HG03025 (cell line): ENCODE data around the gene DLG3.
A peak's percentile ranks its signal among the peaks of the same experiment; 100 is the strongest.
"Not testable (repeated sequence)": the region's sequence is repeated elsewhere in the genome, so short reads cannot be mapped to it uniquely, and the experiment has no call there.

ENCODE experiments used
- ATAC-seq: cut with Tn5 transposase; IDR thresholded peaks from one replicate; pipeline ENCODE4 v1.9.1; 2021; ENCODE audit warnings: mild to moderate bottlenecking, moderate library complexity; ENCODE audit not compliant: unreplicated experiment, low FRiP score

Gene DLG3

DNA sequence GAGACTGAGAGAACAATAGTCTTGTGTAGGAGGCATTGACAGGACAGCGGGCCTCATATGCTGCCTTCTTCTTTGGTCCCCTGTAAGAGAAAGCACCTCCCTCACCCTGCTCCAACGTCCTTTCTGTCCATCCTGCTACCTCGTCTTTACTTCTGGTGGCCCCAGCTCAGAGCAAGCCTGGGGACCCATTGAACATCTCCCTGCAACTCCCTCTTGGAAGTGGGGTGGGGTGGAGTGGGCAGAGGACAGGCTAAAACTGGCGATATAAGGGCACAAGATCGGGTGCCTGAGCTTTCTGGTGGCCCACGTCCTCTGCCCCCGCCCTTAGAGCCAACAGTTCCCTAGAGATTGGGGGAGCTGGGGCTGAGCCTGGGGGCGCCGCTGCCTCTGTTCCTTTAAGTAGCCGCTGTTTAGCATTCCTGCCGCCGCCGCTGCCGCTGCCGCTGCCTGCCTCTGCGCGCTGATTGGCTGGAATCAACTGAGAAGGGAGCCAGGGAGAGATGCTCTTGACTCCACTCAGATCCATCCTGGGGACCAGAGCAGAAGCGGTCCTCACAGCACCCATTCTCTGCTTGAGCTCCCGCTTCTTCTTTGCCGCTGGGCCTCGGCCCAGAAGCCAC is at the start of gene DLG3:
Gene DLG3, plus strand, starts transcription at position 510 of the 620 bp plus-strand sequence. CDS start 367 bp downstream, outside the sequence.
- no peak for ATAC-seq

DNA sequence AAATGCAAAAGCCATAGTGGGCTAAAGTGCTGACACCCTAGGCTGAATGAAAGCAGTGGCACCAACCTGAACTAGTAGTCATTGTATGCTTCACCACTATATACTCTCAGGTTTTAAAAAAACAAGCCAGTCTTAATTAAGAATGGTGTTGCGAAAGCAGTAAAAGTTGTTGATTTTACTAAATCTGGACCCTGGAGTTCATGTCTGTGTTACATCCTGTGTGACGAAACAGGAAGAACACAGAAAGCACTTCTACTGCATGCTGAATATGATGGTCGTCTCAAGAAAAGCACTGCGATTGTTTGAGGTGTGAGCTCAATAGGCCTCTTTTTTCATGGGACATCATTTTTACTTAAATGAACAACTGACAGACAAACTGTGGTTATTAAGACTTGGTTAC is 45.7 kb upstream of the DLG3 start:
- no peak for ATAC-seq

DNA sequence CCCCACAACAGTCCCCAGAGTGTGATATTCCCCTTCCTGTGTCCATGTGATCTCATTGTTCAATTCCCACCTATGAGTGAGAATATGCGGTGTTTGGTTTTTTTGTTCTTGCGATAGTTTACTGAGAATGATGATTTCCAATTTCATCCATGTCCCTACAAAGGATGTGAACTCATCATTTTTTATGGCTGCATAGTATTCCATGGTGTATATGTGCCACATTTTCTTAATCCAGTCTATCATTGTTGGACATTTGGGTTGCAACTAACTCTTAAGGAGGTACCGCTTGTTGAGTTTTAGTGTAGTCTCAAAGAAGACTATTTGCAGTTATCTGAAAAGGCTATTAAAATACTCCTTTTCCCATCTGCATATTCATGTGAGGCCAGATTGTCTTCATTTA is 44.5 kb upstream of the DLG3 start:
- not testable (repeated sequence) for ATAC-seq

GRCh38 chrX:70402721-70403120 is 41.9 kb upstream of the DLG3 start:
- no peak for ATAC-seq

- no peak for ATAC-seq
These were observed 39.6 kb upstream of the DLG3 start for GRCh38 chrX:70405003-70405402.

GRCh38 chrX:70410921-70411320 is 33.7 kb upstream of the DLG3 start:
- no peak for ATAC-seq

DNA sequence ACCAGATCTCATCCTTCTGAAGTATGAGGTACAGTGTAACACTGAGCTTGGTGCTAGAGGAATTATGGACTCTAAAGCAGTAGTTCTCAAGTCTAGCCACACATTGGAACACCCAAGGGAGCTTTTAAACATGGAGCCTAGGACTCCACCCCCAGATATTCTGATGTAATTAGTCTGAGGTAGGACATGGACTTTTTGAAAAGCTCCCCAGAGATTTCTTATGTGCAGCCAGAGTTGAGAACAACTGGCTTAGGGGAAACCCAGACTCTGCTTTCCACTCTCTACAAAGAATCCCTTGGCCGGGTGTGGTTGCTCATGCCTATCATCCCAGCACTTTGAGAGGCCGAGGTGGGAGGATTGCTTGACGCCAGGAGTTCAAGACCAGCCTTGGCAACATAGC is 33.2 kb upstream of the DLG3 start:
- no peak for ATAC-seq

DNA sequence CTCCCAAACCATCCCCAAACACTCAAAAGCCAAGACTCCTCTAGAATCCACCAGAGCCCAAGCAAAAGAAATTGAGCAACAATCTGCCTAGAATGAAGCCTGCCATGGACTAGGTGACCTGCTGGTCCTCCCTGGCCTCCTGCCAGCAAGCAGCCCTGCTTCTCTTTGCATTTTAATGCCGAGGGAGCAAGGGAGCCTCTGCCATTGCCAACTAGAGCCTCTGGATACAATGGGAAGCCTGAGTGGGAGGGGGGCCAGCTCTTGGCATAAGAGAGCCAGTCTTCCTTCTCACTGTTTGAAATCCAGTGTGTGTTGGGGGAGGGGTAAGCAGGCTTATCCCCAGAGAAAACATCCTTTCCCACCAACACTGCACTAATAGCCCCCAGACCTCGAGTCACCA is 23.0 kb upstream of the DLG3 start:
- ATAC-seq: no peak

DNA sequence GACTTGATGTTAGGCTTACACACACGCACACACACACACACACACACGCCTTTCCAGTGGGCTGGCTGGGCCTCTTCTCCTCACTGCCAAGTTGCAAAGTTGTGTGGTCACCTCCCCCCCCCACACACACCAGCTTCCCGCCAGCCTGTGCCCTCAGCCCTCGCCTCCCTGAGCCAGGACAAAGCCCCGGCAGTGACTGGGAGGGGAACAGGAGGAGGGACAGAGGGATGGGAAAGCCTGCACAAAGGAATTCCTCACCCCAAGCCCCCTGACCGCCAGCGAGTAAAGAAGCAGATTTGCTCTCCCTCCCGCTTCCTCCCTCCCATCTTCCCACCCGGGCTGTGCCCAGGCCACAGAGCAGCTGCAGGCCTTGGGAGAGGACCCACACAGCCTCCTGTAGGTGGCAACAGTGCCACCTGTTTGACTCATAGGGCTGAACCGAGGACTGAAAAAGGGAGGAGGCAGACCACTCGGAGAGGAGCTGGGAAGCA is 21.7 kb upstream of the DLG3 start, which contains the start of gene GDPD2:
Gene GDPD2, plus strand, starts transcription at position 464 of the 491 bp plus-strand sequence. CDS start 1,671 bp downstream, outside the sequence.
- no peak for ATAC-seq

- no peak for ATAC-seq
These were observed 20.5 kb upstream of the DLG3 start for GRCh38 chrX:70423936-70424675.

DNA sequence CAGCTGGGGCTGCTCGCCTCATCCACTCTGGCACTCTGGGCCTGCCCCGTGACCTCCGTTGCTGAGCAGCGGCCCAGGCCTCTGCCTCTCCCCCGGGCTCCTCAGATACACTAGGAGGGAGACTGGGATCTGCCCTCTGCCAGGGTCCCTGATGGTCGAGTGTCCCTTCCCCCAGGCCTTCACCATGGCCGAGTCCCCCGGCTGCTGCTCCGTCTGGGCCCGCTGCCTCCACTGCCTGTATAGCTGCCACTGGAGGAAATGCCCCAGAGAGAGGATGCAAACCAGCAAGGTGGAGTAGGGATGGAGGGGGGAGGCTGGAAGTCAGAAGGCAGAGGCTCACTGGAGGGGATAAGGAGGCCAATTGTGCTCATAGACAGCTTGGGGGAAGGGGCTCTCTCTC is 19.8 kb upstream of the DLG3 start:
- no peak for ATAC-seq

DNA sequence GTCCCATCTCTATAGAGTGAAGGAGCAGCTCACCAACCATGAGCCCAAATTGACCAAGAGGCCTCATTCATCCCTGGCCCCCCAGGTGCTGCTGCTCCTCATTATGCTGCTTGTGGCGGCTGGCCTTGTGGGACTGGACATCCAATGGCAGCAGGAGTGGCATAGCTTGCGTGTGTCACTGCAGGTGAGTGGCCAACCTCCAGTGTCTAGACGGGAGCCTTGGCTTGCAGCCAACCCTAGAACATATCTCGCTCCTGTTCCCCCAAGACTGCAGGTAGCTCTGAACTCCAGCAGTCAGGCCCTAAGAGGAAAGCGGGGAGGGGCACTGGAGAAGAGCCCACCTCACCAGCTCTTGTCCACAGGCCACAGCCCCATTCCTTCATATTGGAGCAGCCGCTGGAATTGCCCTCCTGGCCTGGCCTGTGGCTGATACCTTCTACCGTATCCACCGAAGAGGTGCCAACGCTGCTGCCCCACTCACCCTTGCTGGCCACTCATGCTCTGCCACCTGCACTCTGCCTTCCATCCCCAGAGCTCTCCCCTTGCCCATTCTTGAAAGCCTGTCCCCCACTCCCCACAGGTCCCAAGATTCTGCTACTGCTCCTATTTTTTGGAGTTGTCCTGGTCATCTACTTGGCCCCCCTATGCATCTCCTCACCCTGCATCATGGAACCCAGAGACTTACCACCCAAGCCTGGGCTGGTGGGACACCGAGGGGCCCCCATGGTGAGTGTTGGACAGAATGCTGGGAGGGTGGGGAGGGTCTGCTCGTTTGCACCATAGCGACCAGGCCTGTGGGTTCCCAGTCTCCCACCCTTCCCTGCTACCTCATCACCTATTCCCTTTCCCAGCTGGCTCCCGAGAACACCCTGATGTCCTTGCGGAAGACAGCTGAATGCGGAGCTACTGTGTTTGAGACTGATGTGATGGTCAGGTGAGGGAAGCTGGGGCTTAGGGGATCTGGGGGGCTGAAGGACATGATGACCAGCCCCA is 18.1 kb upstream of the DLG3 start:
- no peak for ATAC-seq

DNA sequence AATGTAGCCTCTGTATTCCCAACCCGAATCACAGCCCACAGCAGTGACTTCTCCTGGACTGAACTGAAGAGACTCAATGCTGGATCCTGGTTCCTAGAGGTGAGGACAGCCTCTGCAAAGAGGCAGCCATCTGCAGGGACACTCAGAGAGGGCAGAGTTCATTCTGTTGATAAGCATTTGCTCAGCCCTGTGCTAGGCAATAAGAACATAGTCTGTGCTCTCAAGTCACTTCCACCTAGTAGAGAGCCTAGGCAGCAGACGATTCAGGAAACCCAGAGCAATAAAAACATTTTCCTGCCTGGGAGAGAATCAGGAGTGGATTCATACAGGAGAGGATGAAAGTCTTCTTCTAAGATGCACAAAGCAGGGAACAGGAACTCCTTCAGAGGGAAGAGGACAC is 17.3 kb upstream of the DLG3 start:
- ATAC-seq: no peak

GRCh38 chrX:70429759-70430158 is 14.9 kb upstream of the DLG3 start:
- ATAC-seq: no peak

- no peak for ATAC-seq
These were observed 11.4 kb upstream of the DLG3 start for GRCh38 chrX:70432936-70433847.

- peak; percentile 43 for ATAC-seq
These were observed 10.7 kb upstream of the DLG3 start for GRCh38 chrX:70433848-70434351.

DNA sequence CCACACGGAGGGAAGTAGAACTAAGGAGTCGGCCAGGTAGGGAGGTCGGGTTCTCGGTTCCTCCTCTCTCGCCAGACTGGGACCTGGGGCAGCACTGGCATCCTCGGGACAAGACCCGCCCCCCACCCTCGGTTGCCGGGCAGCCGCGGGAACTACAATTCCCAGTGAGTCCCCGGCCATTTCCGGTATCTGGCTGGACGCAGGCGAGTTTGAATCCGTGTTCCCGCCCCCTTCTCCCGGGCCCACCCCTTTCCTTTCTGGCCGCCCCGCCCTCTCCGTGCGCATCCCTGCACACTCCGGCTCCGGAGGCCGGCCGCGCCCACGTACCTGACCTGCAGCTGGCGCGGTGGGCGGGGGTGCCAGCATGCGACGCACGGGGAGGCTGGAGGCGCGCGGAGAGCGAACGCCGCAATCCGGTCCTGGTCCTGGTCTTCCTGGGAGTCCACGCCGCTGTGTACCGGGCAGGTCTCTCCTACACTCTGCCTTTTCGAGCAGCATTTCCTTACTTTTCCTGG is 10.2 kb upstream of the DLG3 start:
- peak; percentile 39 for ATAC-seq

- ATAC-seq: no peak
These were observed 9.6 kb upstream of the DLG3 start for GRCh38 chrX:70434914-70435586.

- no peak for ATAC-seq
These were observed 8.3 kb upstream of the DLG3 start for GRCh38 chrX:70436343-70436742.
